ENCODE measurements around the gene CHRNE.
"Not testable (repeated sequence)": the region's sequence is repeated elsewhere in the genome, so short reads cannot be mapped to it uniquely, and the experiment has no call there.

CHRNE gene

GRCh38 chr17:4906642-4907041, 3.7 kb upstream of the CHRNE start:
- not testable (repeated sequence) for DNase-seq

GRCh38 chr17:4902540-4902939, 358 bp downstream of the CHRNE start:
- DNase-seq: no peak

- peak in 9 of 14 donors; percentile 11 to 79 (median 47) for DNase-seq
These were observed 1.1 kb downstream of the CHRNE start for GRCh38 chr17:4901648-4902344.

GRCh38 chr17:4901108-4901647, 1.7 kb downstream of the CHRNE start:
- no peak for DNase-seq

GRCh38 chr17:4900231-4901107, 2.4 kb downstream of the CHRNE start:
- no peak for DNase-seq

GRCh38 chr17:4899341-4900230, 3.3 kb downstream of the CHRNE start, which contains the start of gene C17orf107:
Gene C17orf107, plus strand, starts transcription at chr17:4899536. Its CDS starts 227 bp downstream, at chr17:4899763.
- DNase-seq: peak in 9 of 14 donors; percentile 15 to 54 (median 26)

- no peak for DNase-seq
These were observed 4.0 kb downstream of the CHRNE start for GRCh38 chr17:4898927-4899326.

- no peak for DNase-seq
These were observed 4.5 kb downstream of the CHRNE start for GRCh38 chr17:4898351-4898750.

GRCh38 chr17:4897785-4898184, 5.1 kb downstream of the CHRNE start:
- DNase-seq: no peak

- DNase-seq: no peak
These were observed 5.7 kb downstream of the CHRNE start for GRCh38 chr17:4897198-4897687.

GRCh38 chr17:4896332-4897197, 6.3 kb downstream of the CHRNE start:
- DNase-seq: no peak

GRCh38 chr17:4895657-4896331, 7.1 kb downstream of the CHRNE start:
- no peak for DNase-seq

GRCh38 chr17:4895121-4895520, 7.8 kb downstream of the CHRNE start:
- no peak for DNase-seq

GRCh38 chr17:4893721-4894560, 9.0 kb downstream of the CHRNE start:
- DNase-seq: no peak

- no peak for DNase-seq
These were observed 9.6 kb downstream of the CHRNE start for GRCh38 chr17:4893272-4893671.

- DNase-seq: no peak
These were observed 10.2 kb downstream of the CHRNE start for GRCh38 chr17:4892499-4893221.

GRCh38 chr17:4891411-4892410, 11.2 kb downstream of the CHRNE start:
- no peak for DNase-seq

Data from C1 segment of cervical spinal cord (tissue), 14 donors.